ENCODE data around the gene GUCA1A.
"Not testable (repeated sequence)": the region's sequence is repeated elsewhere in the genome, so short reads cannot be mapped to it uniquely, and the experiment has no call there.

The GUCA1A gene

GRCh38 chr6:42179261-42179944 is 6.2 kb downstream of the GUCA1A start:
- no peak for DNase-seq

GRCh38 chr6:42179945-42180313 is 6.8 kb downstream of the GUCA1A start:
- DNase-seq = no peak

GRCh38 chr6:42182101-42182500 is 8.9 kb downstream of the GUCA1A start:
- DNase-seq = no peak

- DNase-seq = no peak
These were observed 11.3 kb downstream of the GUCA1A start for GRCh38 chr6:42184475-42184874.

- DNase-seq = no peak
These were observed 12.4 kb downstream of the GUCA1A start for GRCh38 chr6:42185597-42185996.

GRCh38 chr6:42188406-42188805 is 15.2 kb downstream of the GUCA1A start:
- no peak for DNase-seq

- DNase-seq = no peak
These were observed 17.5 kb downstream of the GUCA1A start for GRCh38 chr6:42190554-42191183.

- DNase-seq = not testable (repeated sequence)
These were observed 19.2 kb downstream of the GUCA1A start for GRCh38 chr6:42192385-42192784.

GRCh38 chr6:42193491-42193894 is 20.3 kb downstream of the GUCA1A start:
- DNase-seq = no peak

GRCh38 chr6:42194056-42194455 is 20.9 kb downstream of the GUCA1A start:
- no peak for DNase-seq

GRCh38 chr6:42195415-42195814 is 22.3 kb downstream of the GUCA1A start:
- no peak for DNase-seq

GRCh38 chr6:42197555-42198362 is 24.6 kb downstream of the GUCA1A start:
- DNase-seq = no peak

GRCh38 chr6:42199106-42199981 is 26.2 kb downstream of the GUCA1A start:
- DNase-seq = no peak

GRCh38 chr6:42200035-42200434 is 26.9 kb downstream of the GUCA1A start:
- no peak for DNase-seq

- no peak for DNase-seq
These were observed 28.2 kb downstream of the GUCA1A start for GRCh38 chr6:42201382-42201781.

- not testable (repeated sequence) for DNase-seq
These were observed 29.2 kb downstream of the GUCA1A start for GRCh38 chr6:42202131-42202915.

GRCh38 chr6:42203183-42203582 is 30.0 kb downstream of the GUCA1A start:
- no peak for DNase-seq

GRCh38 chr6:42204768-42205282 is 31.7 kb downstream of the GUCA1A start:
- no peak for DNase-seq

- not testable (repeated sequence) for DNase-seq
These were observed 34.4 kb downstream of the GUCA1A start for GRCh38 chr6:42207559-42207958.

GRCh38 chr6:42210551-42210950 is 37.4 kb downstream of the GUCA1A start:
- no peak for DNase-seq

- DNase-seq = no peak
These were observed 38.6 kb downstream of the GUCA1A start for GRCh38 chr6:42211726-42212125.

- no peak for DNase-seq
These were observed 39.3 kb downstream of the GUCA1A start for GRCh38 chr6:42212442-42212841.
